Activated naive CD8-positive, alpha-beta T cell treated with anti-CD3 and anti-CD28 coated beads, Interleukin-2, amount 50 U/mL, for 24 hours (primary cell): ENCODE results near the gene CYGB.

ENCODE experiments used
- ATAC-seq: fragments of 150-1000 bp; cut with Tn5 transposase; one replicate; pipeline ENCODE4 v1.10.0; 2021
- DNase-seq: peaks from one replicate; pipeline ENCODE4 v3.0.0; 2021
- H3K27ac Mint-ChIP-seq: one replicate; pipeline ENCODE4 v1.8.0; 2021; ENCODE audit warnings: mild to moderate bottlenecking, mixed read lengths
- H3K27me3 Mint-ChIP-seq: one replicate; pipeline ENCODE4 v1.8.0; 2021; ENCODE audit warnings: mixed read lengths
- H3K36me3 Mint-ChIP-seq: one replicate; pipeline ENCODE4 v1.8.0; 2021; ENCODE audit warnings: low read depth, mixed read lengths
- H3K4me1 Mint-ChIP-seq: one replicate; pipeline ENCODE4 v1.8.0; 2021; ENCODE audit warnings: mixed read lengths
- H3K4me3 Mint-ChIP-seq: one replicate; pipeline ENCODE4 v1.8.0; 2021; ENCODE audit warnings: mild to moderate bottlenecking, moderate library complexity, mixed read lengths
- H3K9me3 Mint-ChIP-seq: one replicate; pipeline ENCODE4 v1.8.0; 2021; ENCODE audit warnings: mixed read lengths

The CYGB gene

GRCh38 chr17:76537578-76538280, at the start of gene CYGB:
CYGB (minus strand) TSS chr17:76537709; CDS start chr17:76537542, 167 bp downstream.
- peaks cover 25% of the 10 kb centered on the region for H3K27me3 Mint-ChIP-seq
- peak within 1 kb of the TSS; percentile 30 for H3K4me3 Mint-ChIP-seq
- ATAC-seq, result no peak

GRCh38 chr17:76586741-76587487, 49.4 kb upstream of the CYGB start:
- no peaks in the 10 kb centered on the region for H3K36me3 Mint-ChIP-seq
- H3K9me3 Mint-ChIP-seq, result no peaks in the 10 kb centered on the region
- DNase-seq (no peak), ATAC-seq (no peak)
- no peak overlapping the region for H3K27ac Mint-ChIP-seq
- peaks cover 57% of the 10 kb centered on the region for H3K27me3 Mint-ChIP-seq
- no peak overlapping the region for H3K4me3 Mint-ChIP-seq
- peaks cover 12% of the 10 kb centered on the region for H3K4me1 Mint-ChIP-seq

More at GRCh38 chr17:76537578-76538280, at the start of gene CYGB:
- Mint-ChIP-seq H3K36me3 (no peaks in the 10 kb centered on the region), H3K27ac (no peak within 1 kb of the TSS), H3K9me3 (no peaks in the 10 kb centered on the region), H3K4me1 (no peaks in the 10 kb centered on the region)
- DNase-seq, result no peak

- peaks cover 54% of the 10 kb centered on the region for H3K27me3 Mint-ChIP-seq
- no peaks in the 10 kb centered on the region for H3K36me3 Mint-ChIP-seq
- peak within 1 kb of the TSS; percentile 63 for H3K4me3 Mint-ChIP-seq
- no peak within 1 kb of the TSS for H3K27ac Mint-ChIP-seq
- H3K4me1 Mint-ChIP-seq, result peaks cover 12% of the 10 kb centered on the region
- DNase-seq, result peak; percentile 46
- ATAC-seq, result peak; percentile 77
- no peaks in the 10 kb centered on the region for H3K9me3 Mint-ChIP-seq
Measured at GRCh38 chr17:76585649-76586593, 48.4 kb upstream of the CYGB start, which contains the start of gene ST6GALNAC2. ST6GALNAC2 (minus strand) TSS chr17:76585860; CDS start chr17:76585808, 52 bp downstream.

- H3K27ac Mint-ChIP-seq, result no peak overlapping the region
- no peak for ATAC-seq
Measured at GRCh38 chr17:76585033-76585648, 47.6 kb upstream of the CYGB start.

GRCh38 chr17:76584427-76585032, 47.0 kb upstream of the CYGB start:
- Mint-ChIP-seq H3K36me3 (no peaks in the 10 kb centered on the region), H3K27ac (no peak overlapping the region)
- DNase-seq, result no peak

More at GRCh38 chr17:76585033-76585648, 47.6 kb upstream of the CYGB start:
- peaks cover 54% of the 10 kb centered on the region for H3K27me3 Mint-ChIP-seq
- H3K4me3 Mint-ChIP-seq, result peak overlapping the region; percentile 63
- peaks cover 12% of the 10 kb centered on the region for H3K4me1 Mint-ChIP-seq
- no peak for DNase-seq
- H3K36me3 Mint-ChIP-seq, result no peaks in the 10 kb centered on the region
- no peaks in the 10 kb centered on the region for H3K9me3 Mint-ChIP-seq

GRCh38 chr17:76582660-76583059, 45.2 kb upstream of the CYGB start:
- peaks cover 19% of the 10 kb centered on the region for H3K4me1 Mint-ChIP-seq
- H3K4me3 Mint-ChIP-seq, result no peak overlapping the region
- H3K9me3 Mint-ChIP-seq, result no peaks in the 10 kb centered on the region
- H3K36me3 Mint-ChIP-seq, result no peaks in the 10 kb centered on the region
- ATAC-seq (no peak), DNase-seq (no peak)
- peaks cover 37% of the 10 kb centered on the region for H3K27me3 Mint-ChIP-seq
- no peak overlapping the region for H3K27ac Mint-ChIP-seq

More at GRCh38 chr17:76584427-76585032, 47.0 kb upstream of the CYGB start:
- no peaks in the 10 kb centered on the region for H3K9me3 Mint-ChIP-seq
- H3K27me3 Mint-ChIP-seq, result peaks cover 52% of the 10 kb centered on the region
- ATAC-seq, result no peak
- peaks cover 17% of the 10 kb centered on the region for H3K4me1 Mint-ChIP-seq
- H3K4me3 Mint-ChIP-seq, result peak overlapping the region; percentile 63

- Mint-ChIP-seq H3K27me3 (peaks cover 26% of the 10 kb centered on the region), H3K4me3 (no peak overlapping the region), H3K36me3 (no peaks in the 10 kb centered on the region), H3K4me1 (peaks cover 15% of the 10 kb centered on the region), H3K27ac (no peak overlapping the region), H3K9me3 (no peaks in the 10 kb centered on the region)
- DNase-seq (no peak), ATAC-seq (no peak)
Measured at GRCh38 chr17:76581515-76581914, 44.0 kb upstream of the CYGB start.

- H3K4me3 Mint-ChIP-seq, result no peak overlapping the region
- H3K4me1 Mint-ChIP-seq, result peaks cover 7% of the 10 kb centered on the region
- H3K27me3 Mint-ChIP-seq, result peaks cover 12% of the 10 kb centered on the region
- peak; percentile 75 for ATAC-seq
- H3K9me3 Mint-ChIP-seq, result no peaks in the 10 kb centered on the region
- H3K36me3 Mint-ChIP-seq, result no peaks in the 10 kb centered on the region
- H3K27ac Mint-ChIP-seq, result no peak overlapping the region
- DNase-seq, result no peak
Measured at GRCh38 chr17:76579281-76579680, 41.8 kb upstream of the CYGB start.

- DNase-seq (no peak), ATAC-seq (no peak)
- no peaks in the 10 kb centered on the region for H3K36me3 Mint-ChIP-seq
- no peak overlapping the region for H3K4me3 Mint-ChIP-seq
- H3K27ac Mint-ChIP-seq, result no peak overlapping the region
- no peaks in the 10 kb centered on the region for H3K9me3 Mint-ChIP-seq
- peaks cover 5% of the 10 kb centered on the region for H3K27me3 Mint-ChIP-seq
- peaks cover 7% of the 10 kb centered on the region for H3K4me1 Mint-ChIP-seq
Measured at GRCh38 chr17:76578376-76578775, 40.9 kb upstream of the CYGB start.

GRCh38 chr17:76577876-76578275, 40.4 kb upstream of the CYGB start:
- H3K9me3 Mint-ChIP-seq, result no peaks in the 10 kb centered on the region

GRCh38 chr17:76576189-76576588, 38.7 kb upstream of the CYGB start:
- H3K36me3 Mint-ChIP-seq, result no peaks in the 10 kb centered on the region
- no peak overlapping the region for H3K4me3 Mint-ChIP-seq
- no peaks in the 10 kb centered on the region for H3K9me3 Mint-ChIP-seq
- no peak overlapping the region for H3K27ac Mint-ChIP-seq
- no peaks in the 10 kb centered on the region for H3K27me3 Mint-ChIP-seq
- H3K4me1 Mint-ChIP-seq, result peaks cover 7% of the 10 kb centered on the region
- no peak for ATAC-seq
- no peak for DNase-seq

More at GRCh38 chr17:76577876-76578275, 40.4 kb upstream of the CYGB start:
- H3K4me3 Mint-ChIP-seq, result no peak overlapping the region
- no peaks in the 10 kb centered on the region for H3K36me3 Mint-ChIP-seq
- ATAC-seq (no peak), DNase-seq (no peak)
- no peak overlapping the region for H3K27ac Mint-ChIP-seq
- H3K27me3 Mint-ChIP-seq, result peaks cover 4% of the 10 kb centered on the region
- H3K4me1 Mint-ChIP-seq, result peaks cover 7% of the 10 kb centered on the region

GRCh38 chr17:76575570-76575969, 38.1 kb upstream of the CYGB start:
- ATAC-seq, result no peak
- no peak for DNase-seq
- no peaks in the 10 kb centered on the region for H3K9me3 Mint-ChIP-seq
- peaks cover 7% of the 10 kb centered on the region for H3K4me1 Mint-ChIP-seq
- no peaks in the 10 kb centered on the region for H3K27me3 Mint-ChIP-seq
- no peak overlapping the region for H3K27ac Mint-ChIP-seq
- H3K4me3 Mint-ChIP-seq, result no peak overlapping the region
- no peaks in the 10 kb centered on the region for H3K36me3 Mint-ChIP-seq

GRCh38 chr17:76574166-76574565, 36.7 kb upstream of the CYGB start:
- Mint-ChIP-seq H3K4me3 (no peak overlapping the region), H3K27me3 (no peaks in the 10 kb centered on the region), H3K4me1 (no peaks in the 10 kb centered on the region), H3K36me3 (no peaks in the 10 kb centered on the region), H3K27ac (no peak overlapping the region), H3K9me3 (no peaks in the 10 kb centered on the region)
- no peak for ATAC-seq
- DNase-seq, result no peak
